ENCODE data around the gene ZC3HAV1. TPM values are rescaled to one million over a fixed set of nuclear protein-coding genes. Genes with fewer than 3 reads are reported as not detected.

The ZC3HAV1 gene
- total and polyA plus RNA-seq, 9 of the 15 experiments (the other 6 are each of a cell fraction or from before 2014, with no cell fraction given): 11.9 to 40.5 (median 23.9) TPM

- TF ChIP-seq ZNF592 (IDR thresholded peaks at IDR 0.05): peak; percentile 64
- 0 out of 2 replicates have a peak, but pooled peaks have one; percentile 58 for TF ChIP-seq ZEB2 (IDR thresholded peaks at IDR 0.05)
- peak; percentile 12; the same call in 1 of the 2 replicates for TF ChIP-seq PHB (CRISPR knock-in tag; IDR thresholded peaks at IDR 0.05)
- TF ChIP-seq RREB1 (CRISPR knock-in tag; IDR thresholded peaks at IDR 0.05): 0 out of 2 replicates have a peak, but pooled peaks have one; percentile 22
- peak; percentile 80; the same call in 1 of the 2 replicates for TF ChIP-seq ZNF23 (CRISPR knock-in tag; IDR thresholded peaks at IDR 0.05)
- TF ChIP-seq ETV1 (tag; conservative IDR thresholded peaks at IDR 0.05; ENCODE audit: low read depth): peak; percentile 63; the same call in 1 of the 2 replicates
- peak; percentile 87 for TF ChIP-seq SUPT5H (IDR thresholded peaks at IDR 0.05)
- peak; percentile 93 for TF ChIP-seq POLR2A (conservative IDR thresholded peaks at IDR 0.05)
- TF ChIP-seq MLX (CRISPR knock-in tag; conservative IDR thresholded peaks at IDR 0.05): peak in 1 of 2 experiments; percentile 69; a peak in 1 of 4 replicates
- peak; percentile 89; the same call in 1 of the 2 replicates for TF ChIP-seq E2F5 (CRISPR knock-in tag; IDR thresholded peaks at IDR 0.05)
- 0 out of 2 replicates have a peak, but pooled peaks have one; percentile 25 for TF ChIP-seq ZNF324 (CRISPR knock-in tag; IDR thresholded peaks at IDR 0.05)
- TF ChIP-seq PRPF4 (IDR thresholded peaks at IDR 0.05; ENCODE audit: insufficient read depth, low read depth, low read length, poor library complexity, severe bottlenecking): peak; percentile 39
- TF ChIP-seq SREBF2 (CRISPR knock-in tag; IDR thresholded peaks at IDR 0.05): no peak
Observed at GRCh38 chr7:139109188-139109982, at the start of gene ZC3HAV1 (continued).

Data from K562 (cell line).